Endodermal cell (in vitro differentiated cells): Measurements from ENCODE around the gene OSBPL9. TPM values are rescaled to one million over a fixed set of nuclear protein-coding genes. Genes with fewer than 3 reads are reported as not detected.

Source experiments
- DNase-seq: peaks from one replicate; pipeline ENCODE4 v3.0.0-alpha.2; 2017
- H3K27ac ChIP-seq: 2 replicates; pipeline ENCODE4 v1.5.1; 2013; ENCODE audit warnings: mild to moderate bottlenecking, low read depth, low read length, moderate library complexity
- H3K27me3 ChIP-seq: 2 replicates; pipeline ENCODE4 v1.6.1; 2013; ENCODE audit warnings: mild to moderate bottlenecking, low read length, moderate library complexity; ENCODE audit not compliant: insufficient read depth, control insufficient read depth, poor library complexity, severe bottlenecking
- H3K36me3 ChIP-seq: 2 replicates; pipeline ENCODE4 v1.7.0; 2013; ENCODE audit warnings: mild to moderate bottlenecking, low read length, moderate library complexity; ENCODE audit not compliant: control insufficient read depth, insufficient read depth
- H3K4me1 ChIP-seq: one replicate; pipeline ENCODE4 v1.7.0; 2013; ENCODE audit warnings: low read length; ENCODE audit not compliant: control insufficient read depth, insufficient read depth
- H3K4me3 ChIP-seq: 2 replicates; pipeline ENCODE4 v1.5.1; 2013; ENCODE audit warnings: mild to moderate bottlenecking, low read length, moderate library complexity
- H3K9ac ChIP-seq: 2 replicates; pipeline ENCODE4 v1.6.1; 2013; ENCODE audit warnings: mild to moderate bottlenecking, low read length, moderate library complexity; ENCODE audit not compliant: poor library complexity, severe bottlenecking; ENCODE audit errors: extremely low read depth
- H3K9me3 ChIP-seq: 2 replicates; pipeline ENCODE4 v1.6.1; 2013; ENCODE audit warnings: mild to moderate bottlenecking, low read length, moderate library complexity; ENCODE audit not compliant: control insufficient read depth
- H3K27ac Mint-ChIP-seq: 2 replicates; pipeline ENCODE4 v1.8.0; 2020; ENCODE audit warnings: mixed read lengths
- H3K27me3 Mint-ChIP-seq: 2 replicates; pipeline ENCODE4 v1.8.0; 2021; ENCODE audit warnings: mild to moderate bottlenecking, mixed read lengths; ENCODE audit not compliant: insufficient read depth
- H3K36me3 Mint-ChIP-seq: 2 replicates; pipeline ENCODE4 v1.8.0; 2020; ENCODE audit warnings: low read depth, mixed read lengths
- H3K4me1 Mint-ChIP-seq: 2 replicates; pipeline ENCODE4 v1.8.0; 2020; ENCODE audit warnings: mixed read lengths
- H3K4me3 Mint-ChIP-seq: 2 replicates; pipeline ENCODE4 v1.8.0; 2020; ENCODE audit warnings: mild to moderate bottlenecking, moderate library complexity, mixed read lengths
- H3K9me3 Mint-ChIP-seq: 2 replicates; pipeline ENCODE4 v1.8.0; 2020; ENCODE audit warnings: mild to moderate bottlenecking, mixed read lengths
- CTCF ChIP-seq: fragments of 200-600 bp; sonication (generic); conservative IDR thresholded peaks from 2 replicates; pipeline ENCODE4 v1.5.0; 2021; ENCODE audit warnings: antibody characterized with exemption, mild to moderate bottlenecking
- WGBS, 2 experiments: methylation state at CpG; one replicate each; pipeline versions ENCODE4 v1.1.5 to v1.1.7; 2013; ENCODE audit warnings: missing lambda C conversion rate in 2 of 2, mixed read lengths in 1 of 2; ENCODE audit not compliant: insufficient coverage in 1 of 2, insufficient read length in 1 of 2; 5-methylcytosine and 5-hydroxymethylcytosine counted together
- microRNA-seq: library from miRNA; unstranded; fragments of <30 nt; microRNA quantifications from one replicate; pipeline ENCODE4 v1.2.0, GENCODE V29; 2020; ENCODE audit warnings: borderline microRNAs expressed
- total RNA-seq, 2 donors: library from RNA; stranded (reverse); fragmentation: NEBNext Ultra II Directional in 1 of 2; extraction: Animal tissue kit (Norgen Biotek cat#: 25700) in 1 of 2; gene quantifications; 2 replicates in 1 of 2; 3 replicates in 1 of 2; pipeline ENCODE4 v1.2.1, GENCODE V29; 2021

The OSBPL9 gene
- total RNA-seq, 2 donors from 2014 or later: 76.9 to 93.3 TPM

GRCh38 chr1:51833700-51834099, 216.8 kb downstream of the OSBPL9 start:
- Mint-ChIP-seq H3K4me1 (no peaks in the 10 kb centered on the region), H3K27ac (no peak overlapping the region), H3K27me3 (no peaks in the 10 kb centered on the region), H3K9me3 (peaks cover 3% of the 10 kb centered on the region), H3K4me3 (no peak overlapping the region), H3K36me3 (peaks cover 64% of the 10 kb centered on the region)
- Histone ChIP-seq H3K27ac (no peak overlapping the region), H3K36me3 (peaks cover 78% of the 10 kb centered on the region), H3K9me3 (peaks cover 12% of the 10 kb centered on the region), H3K27me3 (no peaks in the 10 kb centered on the region), H3K4me1 (no peaks in the 10 kb centered on the region), H3K4me3 (no peak overlapping the region), H3K9ac (no peak overlapping the region)
- no peak for TF ChIP-seq CTCF
- WGBS, 2 experiments: 98 to 100% methylated on average over 2 of the region's 2 CpGs
- no peak for DNase-seq

DNA sequence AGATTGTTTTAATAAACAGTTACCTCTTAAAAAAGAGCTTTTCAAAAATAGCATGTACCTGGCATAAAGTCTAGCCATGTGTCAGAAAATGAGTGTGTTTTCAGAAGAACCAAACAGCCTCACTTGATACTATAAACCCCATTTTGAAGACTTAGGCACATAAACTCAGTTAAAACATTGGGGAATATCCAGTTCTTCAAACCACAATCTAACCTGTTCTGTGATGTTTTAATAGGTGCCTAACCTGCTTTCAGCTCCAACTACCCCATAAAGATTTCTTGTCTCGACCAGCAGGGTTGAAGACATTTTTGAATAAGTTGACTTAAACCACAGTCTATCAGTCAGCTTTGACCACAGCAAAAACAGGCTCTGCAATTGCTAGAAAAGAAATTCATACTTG, 220.4 kb downstream of the OSBPL9 start:
- Mint-ChIP-seq H3K27ac (no peak overlapping the region), H3K4me1 (no peaks in the 10 kb centered on the region), H3K36me3 (peaks cover 41% of the 10 kb centered on the region), H3K4me3 (no peak overlapping the region), H3K27me3 (no peaks in the 10 kb centered on the region), H3K9me3 (no peaks in the 10 kb centered on the region)
- H3K9me3 ChIP-seq: no peaks in the 10 kb centered on the region
- no peaks in the 10 kb centered on the region for H3K27me3 ChIP-seq
- no peak overlapping the region for H3K4me3 ChIP-seq
- no peak for TF ChIP-seq CTCF
- H3K4me1 ChIP-seq: no peaks in the 10 kb centered on the region
- 97% methylated on average over 1 of the region's 1 CpG; no CpG with 5 or more reads in 1 of the 2 experiments for WGBS, 2 experiments
- no peak for DNase-seq
- no peak overlapping the region for H3K27ac ChIP-seq
- peaks cover 71% of the 10 kb centered on the region for H3K36me3 ChIP-seq
- no peak overlapping the region for H3K9ac ChIP-seq

Small RNAs within 50 kb of the gene (microRNA-seq; reads per million reads assigned to microRNA genes)
- not detected for gene MIR761

Other genes starting within 250 kb of the OSBPL9 start
- gene EPS15, start 97.8 kb upstream of the OSBPL9 start, total RNA-seq: 10 to 100 TPM; 45.0 to 46.9 TPM